HG03060 (cell line): ENCODE data around the gene CYB5A.

ENCODE experiments used
- ATAC-seq: cut with Tn5 transposase; IDR thresholded peaks from one replicate; pipeline ENCODE4 v1.9.1; 2021; ENCODE audit warnings: low read depth, moderate number of reproducible peaks; ENCODE audit not compliant: unreplicated experiment

Gene CYB5A

GRCh38 chr18:74225193-74225840 lies 66.4 kb downstream of the CYB5A start:
- no peak for ATAC-seq

GRCh38 chr18:74222710-74223494 lies 68.9 kb downstream of the CYB5A start:
- ATAC-seq: no peak

GRCh38 chr18:74221081-74221480 lies 70.7 kb downstream of the CYB5A start:
- no peak for ATAC-seq

- ATAC-seq: no peak
Observed at GRCh38 chr18:74219056-74219455, 72.7 kb downstream of the CYB5A start.

GRCh38 chr18:74217476-74218143 lies 74.2 kb downstream of the CYB5A start:
- no peak for ATAC-seq

- no peak for ATAC-seq
Observed at GRCh38 chr18:74216661-74217110, 75.1 kb downstream of the CYB5A start.

GRCh38 chr18:74215863-74216262 lies 75.9 kb downstream of the CYB5A start:
- no peak for ATAC-seq

- ATAC-seq: no peak
Observed at GRCh38 chr18:74213429-74213828, 78.3 kb downstream of the CYB5A start.

GRCh38 chr18:74204526-74205152 lies 87.1 kb downstream of the CYB5A start:
- no peak for ATAC-seq

- ATAC-seq: no peak
Observed at GRCh38 chr18:74203811-74204210, 88.0 kb downstream of the CYB5A start.
